HG02840 (cell line): Measurements from ENCODE around the gene CFAP119.

Source experiments
- ATAC-seq: cut with Tn5 transposase; IDR thresholded peaks from one replicate; pipeline ENCODE4 v1.9.1; 2021; ENCODE audit warnings: mild to moderate bottlenecking, moderate library complexity, moderate number of reproducible peaks; ENCODE audit not compliant: unreplicated experiment, low FRiP score

Gene CFAP119

DNA sequence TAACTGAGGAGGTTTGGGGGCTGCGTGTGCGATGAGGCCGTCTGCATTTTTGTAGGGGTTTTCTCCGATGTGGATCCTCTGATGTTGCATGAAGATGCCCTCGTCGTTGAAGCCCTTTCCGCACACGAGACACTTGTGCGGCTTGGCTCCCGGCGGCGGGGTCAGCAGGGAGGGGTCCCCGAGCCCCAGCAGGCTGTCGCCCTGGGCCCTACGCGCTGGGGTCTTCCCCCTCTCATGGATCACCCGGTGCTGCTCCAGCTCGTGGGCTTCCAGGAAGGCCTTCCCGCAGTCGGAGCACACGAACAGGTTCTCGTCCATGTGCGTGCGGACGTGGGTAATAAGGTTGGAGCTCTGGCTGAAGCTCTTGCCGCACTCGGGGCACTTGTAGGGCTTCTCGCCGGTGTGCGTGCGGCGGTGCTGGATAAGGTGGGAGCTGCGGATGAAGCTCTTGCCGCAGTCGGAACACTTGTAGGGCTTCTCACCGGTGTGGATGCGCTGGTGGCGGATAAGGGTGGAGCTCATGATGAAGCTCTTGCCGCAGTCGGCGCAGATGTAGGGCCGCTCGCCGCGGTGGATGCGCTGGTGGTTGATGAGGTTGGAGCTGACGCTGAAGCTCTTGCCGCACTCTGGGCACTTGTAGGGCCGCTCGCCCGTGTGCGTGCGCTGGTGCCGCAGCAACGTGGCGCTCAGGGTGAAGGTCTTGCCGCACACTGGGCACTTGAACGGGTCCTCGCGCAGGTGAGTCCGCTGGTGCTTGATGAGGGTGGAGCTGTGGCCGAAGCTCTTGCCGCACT lies 20.8 kb upstream of the CFAP119 start:
- no peak for ATAC-seq

DNA sequence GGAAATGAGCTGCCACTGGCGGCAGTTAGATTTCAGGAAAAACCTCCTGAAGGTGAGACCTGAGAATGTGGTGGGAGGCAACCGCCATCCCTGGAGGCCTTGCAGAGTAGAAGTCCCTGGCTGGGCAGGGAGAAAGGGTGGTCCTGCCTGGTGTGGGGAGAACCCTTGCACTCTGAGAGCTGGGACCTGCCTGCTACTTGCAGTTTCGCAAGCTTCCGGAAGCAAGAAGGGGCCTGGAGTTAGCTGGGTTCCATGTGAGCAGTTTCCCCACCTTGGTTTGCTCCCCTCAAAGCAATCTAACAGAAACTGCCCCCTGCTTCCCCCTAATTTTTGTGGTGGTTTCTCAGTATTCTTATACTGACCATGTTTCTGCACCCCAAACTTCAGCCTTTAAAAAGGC lies 18.7 kb upstream of the CFAP119 start:
- no peak for ATAC-seq

DNA sequence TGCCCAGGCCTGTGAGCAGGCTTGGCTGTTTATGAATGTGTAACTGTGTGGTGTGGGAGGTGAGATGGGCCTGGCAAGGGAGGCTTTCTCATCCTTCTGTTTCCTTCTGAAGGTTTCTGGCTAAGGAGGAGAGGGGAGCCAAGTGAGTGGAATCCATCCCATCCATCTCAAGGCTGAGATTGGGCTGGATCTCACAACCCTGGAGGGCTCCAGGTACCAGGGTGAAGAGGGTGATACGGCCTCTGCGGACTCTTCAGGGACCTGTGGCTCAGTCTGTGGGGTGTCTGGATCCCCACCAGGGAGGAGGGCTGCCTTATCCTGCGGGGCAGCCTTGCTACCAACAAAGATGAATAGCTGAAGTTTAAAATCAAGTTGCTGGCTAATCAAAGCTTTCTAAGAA lies 18.2 kb upstream of the CFAP119 start:
- no peak for ATAC-seq

DNA sequence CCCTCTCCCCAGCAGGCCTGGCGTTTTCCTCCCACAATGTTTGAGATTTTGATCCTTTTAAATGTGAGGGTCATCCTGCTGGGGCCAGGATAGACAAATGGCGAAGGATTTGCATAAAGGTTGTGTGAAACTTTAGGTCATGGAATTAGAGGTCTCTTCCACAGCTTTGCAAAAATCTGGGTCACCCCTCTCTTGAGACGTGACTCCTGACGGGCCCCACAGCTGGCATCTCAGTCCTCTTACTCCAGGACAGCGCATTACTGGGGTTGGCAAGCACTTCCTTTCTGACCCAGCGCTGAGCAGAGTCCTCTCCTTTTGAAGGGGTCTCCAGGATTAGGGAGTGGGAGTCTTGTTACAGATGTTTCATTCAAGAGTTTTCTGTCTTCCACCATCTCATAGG lies 17.7 kb upstream of the CFAP119 start:
- no peak for ATAC-seq

GRCh38 chr16:30778549-30779244 lies 16.8 kb upstream of the CFAP119 start:
- no peak for ATAC-seq

GRCh38 chr16:30777591-30778297 lies 15.9 kb upstream of the CFAP119 start:
- no peak for ATAC-seq

- ATAC-seq: no peak
Observed at GRCh38 chr16:30775392-30776188, 13.7 kb upstream of the CFAP119 start.

DNA sequence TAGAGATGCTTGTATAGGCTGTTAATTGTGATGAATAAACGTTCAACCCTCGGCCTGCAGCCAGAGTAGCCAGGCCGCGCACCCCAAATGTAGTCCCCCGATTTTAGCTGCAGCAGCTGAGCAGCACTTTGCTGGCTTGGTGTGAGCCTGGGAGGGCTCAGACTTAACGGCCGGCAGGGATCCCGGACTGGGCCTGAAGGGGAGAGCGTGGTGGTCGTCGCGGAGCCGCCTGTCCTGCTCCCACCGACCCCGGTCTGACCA lies 13.2 kb upstream of the CFAP119 start:
- no peak for ATAC-seq

GRCh38 chr16:30774367-30775130 lies 12.7 kb upstream of the CFAP119 start:
- no peak for ATAC-seq

- ATAC-seq: no peak
Observed at GRCh38 chr16:30773826-30774225, 12.0 kb upstream of the CFAP119 start.

- ATAC-seq: no peak
Observed at GRCh38 chr16:30771726-30772125, 9.9 kb upstream of the CFAP119 start.

GRCh38 chr16:30769379-30770089 lies 7.7 kb upstream of the CFAP119 start:
- ATAC-seq: no peak

- no peak for ATAC-seq
Observed at GRCh38 chr16:30768583-30769181, 6.8 kb upstream of the CFAP119 start.

GRCh38 chr16:30767767-30768465 lies 6.1 kb upstream of the CFAP119 start:
- ATAC-seq: no peak

GRCh38 chr16:30766933-30767284 lies 5.0 kb upstream of the CFAP119 start:
- ATAC-seq: no peak

DNA sequence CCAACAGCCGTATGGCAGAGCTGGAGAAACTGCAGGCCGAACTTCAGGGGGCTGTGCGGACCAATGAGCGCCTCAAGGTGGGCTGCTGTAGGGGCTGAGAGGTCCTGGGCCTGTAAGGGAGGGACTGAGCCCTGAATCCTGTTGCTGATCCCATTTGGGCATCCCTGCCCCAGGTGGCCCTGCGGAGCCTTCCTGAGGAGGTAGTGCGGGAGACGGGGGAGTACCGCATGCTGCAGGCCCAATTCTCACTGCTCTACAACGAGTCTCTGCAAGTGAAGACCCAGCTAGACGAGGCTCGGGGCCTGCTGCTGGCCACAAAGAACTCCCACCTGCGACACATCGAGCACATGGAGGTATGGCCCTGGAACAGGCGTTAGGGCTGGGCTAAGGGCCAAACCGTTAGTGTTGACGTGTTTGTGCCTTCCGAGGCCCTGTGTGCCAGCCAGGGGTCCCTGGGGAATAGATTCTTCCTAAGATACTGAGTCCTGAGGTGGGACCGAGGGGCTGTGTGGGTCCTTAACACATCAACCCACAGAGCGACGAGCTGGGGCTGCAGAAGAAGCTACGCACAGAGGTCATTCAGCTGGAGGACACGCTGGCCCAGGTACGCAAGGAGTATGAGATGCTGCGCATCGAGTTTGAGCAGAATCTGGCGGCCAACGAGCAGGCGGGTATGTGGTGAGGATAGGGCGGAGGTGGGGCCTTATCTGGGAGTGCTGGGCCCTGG lies 4.5 kb upstream of the CFAP119 start:
- ATAC-seq: no peak

- no peak for ATAC-seq
Observed at GRCh38 chr16:30764816-30765465, 3.1 kb upstream of the CFAP119 start.

- no peak for ATAC-seq
Observed at GRCh38 chr16:30764086-30764485, 2.2 kb upstream of the CFAP119 start.
